Stimulated activated CD4-positive, alpha-beta T cell treated with anti-CD3 and anti-CD28 coated beads, Interleukin-2, amount 100 ng/mL, for 24 hours (primary cell): ENCODE measurements around the gene HOXA10.

Experiments
- DNase-seq, 2 donors: peaks; one replicate each; pipeline ENCODE4 v3.0.0-alpha.2; 2020

HOXA10 gene

GRCh38 chr7:27189997-27190748 is 16.1 kb upstream of the HOXA10 start:
- no peak for DNase-seq

GRCh38 chr7:27189295-27189996 is 15.3 kb upstream of the HOXA10 start:
- DNase-seq = no peak

- DNase-seq = no peak
Observed at GRCh38 chr7:27188386-27189294, 14.5 kb upstream of the HOXA10 start.

- no peak for DNase-seq
Observed at GRCh38 chr7:27187475-27188385, 13.6 kb upstream of the HOXA10 start.

DNA sequence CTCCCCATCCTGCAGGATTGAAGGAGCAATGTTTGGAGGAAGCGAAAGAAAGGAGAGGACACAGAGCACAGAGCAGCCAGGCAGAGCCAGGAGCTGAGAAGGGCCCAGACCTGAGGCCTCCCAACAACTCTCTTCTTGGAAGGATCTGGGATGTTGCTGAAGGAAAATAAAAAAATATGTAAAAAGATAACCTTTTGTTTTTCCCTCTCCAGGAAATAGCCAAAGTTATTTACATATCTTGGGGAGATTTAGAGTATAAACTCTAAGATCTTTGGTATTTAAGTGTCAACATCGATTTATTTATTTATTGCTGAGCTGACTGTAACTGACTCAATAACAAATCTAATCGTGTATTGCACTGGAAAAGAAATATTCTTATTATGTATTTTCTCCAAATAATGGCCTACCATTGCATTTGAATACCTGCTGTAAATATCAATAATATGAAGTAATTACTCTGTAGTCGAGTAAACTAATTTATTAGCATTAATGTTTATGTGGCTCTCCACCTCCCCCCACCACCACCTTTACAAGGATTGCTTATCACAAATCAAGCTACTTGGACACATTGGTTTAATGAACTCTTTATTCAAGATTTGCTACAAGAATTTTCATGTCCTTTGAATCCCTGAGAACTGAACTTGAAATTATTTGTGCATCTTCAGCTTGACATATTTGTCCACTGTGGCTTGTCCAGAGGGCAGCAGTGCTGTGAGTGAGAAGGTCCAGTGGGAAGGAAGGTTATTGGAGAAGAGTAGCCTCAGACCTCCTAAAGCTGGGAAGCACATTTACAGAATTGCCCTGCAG is 12.8 kb upstream of the HOXA10 start:
- no peak for DNase-seq

DNA sequence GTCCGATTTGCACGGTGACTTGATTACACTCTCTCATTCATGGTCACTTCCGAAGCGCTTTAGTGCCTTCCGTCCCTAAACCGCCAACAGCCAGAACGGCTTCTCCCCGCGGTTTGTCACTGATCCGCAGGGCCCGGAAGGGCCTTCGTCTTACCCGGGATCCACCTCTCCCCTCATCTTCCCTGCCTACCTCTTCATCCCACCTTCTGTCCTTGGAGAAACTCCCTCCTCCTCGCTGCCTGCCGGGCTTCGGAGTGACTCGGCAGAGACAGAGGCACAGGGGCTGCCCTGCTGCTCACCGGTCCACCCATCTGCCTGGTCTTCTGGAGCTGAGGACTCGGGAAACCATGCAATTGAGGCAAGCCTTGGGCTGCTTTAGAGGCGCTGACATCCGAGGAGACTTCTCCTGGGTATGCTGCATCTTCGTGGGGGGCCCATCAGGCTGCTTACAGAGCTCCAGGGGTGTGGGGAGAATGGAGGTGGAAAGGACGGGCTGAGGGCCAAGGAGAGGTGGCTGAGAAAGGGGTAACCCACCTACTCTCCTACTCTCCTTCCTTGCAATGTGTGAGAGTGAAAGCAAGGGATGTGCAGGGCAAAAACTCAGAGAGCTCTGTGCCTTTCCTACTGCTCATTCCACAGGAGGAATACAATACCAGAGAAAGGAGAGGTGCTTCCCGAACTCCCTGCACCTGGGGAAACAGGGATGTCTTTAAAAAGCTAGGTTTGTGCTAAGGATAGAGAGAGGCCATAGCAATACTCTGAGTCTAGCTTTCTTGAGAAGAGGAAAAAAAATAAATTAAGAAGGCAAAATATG is 11.9 kb upstream of the HOXA10 start:
- no peak for DNase-seq

GRCh38 chr7:27185013-27185853 is 11.1 kb upstream of the HOXA10 start, which contains the start of gene HOXA11:
Gene HOXA11 (minus strand): TSS chr7:27185232. CDS start chr7:27185144, 88 bp downstream.
- no peak for DNase-seq

GRCh38 chr7:27184337-27185012 is 10.4 kb upstream of the HOXA10 start:
- no peak for DNase-seq

- DNase-seq = no peak
Observed at GRCh38 chr7:27183682-27184336, 9.7 kb upstream of the HOXA10 start.

DNA sequence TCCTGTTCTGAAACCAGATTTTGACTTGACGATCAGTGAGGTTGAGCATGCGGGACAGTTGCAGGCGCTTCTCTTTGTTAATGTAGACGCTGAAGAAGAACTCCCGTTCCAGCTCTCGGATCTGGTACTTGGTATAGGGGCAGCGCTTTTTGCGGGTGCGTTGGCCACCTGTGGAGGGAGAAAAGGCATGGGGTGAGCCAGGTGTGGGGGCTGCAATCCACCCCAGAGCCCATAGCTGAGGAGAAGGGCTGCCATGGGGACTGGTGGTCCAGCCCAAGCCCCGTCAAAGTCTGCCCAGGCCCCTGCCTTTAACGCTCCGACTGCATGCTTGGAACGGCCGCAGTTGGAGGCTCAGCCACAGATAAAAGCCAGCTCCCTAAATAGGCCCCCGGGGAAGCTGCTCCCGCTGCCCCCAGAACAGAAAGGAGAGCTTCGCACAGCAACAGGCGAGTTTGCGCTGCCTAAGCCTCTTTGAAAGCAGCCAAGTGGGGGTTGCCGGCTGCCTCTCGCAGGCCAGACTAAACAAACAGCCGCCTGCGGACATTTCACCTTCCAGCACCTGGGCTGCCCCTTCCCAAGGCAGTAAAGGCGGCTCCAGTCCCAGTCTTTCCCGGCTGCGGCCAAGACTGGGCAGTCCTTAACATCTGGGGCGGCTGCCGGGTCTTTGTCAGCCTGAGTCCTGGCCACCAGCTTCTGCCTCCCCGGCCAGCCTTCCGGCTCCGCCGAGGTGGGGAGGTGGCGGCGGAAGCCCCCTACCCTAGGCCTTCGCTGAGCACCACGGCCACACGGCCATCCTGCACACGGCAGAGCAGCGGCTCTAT is 9.0 kb upstream of the HOXA10 start:
- DNase-seq = no peak

DNA sequence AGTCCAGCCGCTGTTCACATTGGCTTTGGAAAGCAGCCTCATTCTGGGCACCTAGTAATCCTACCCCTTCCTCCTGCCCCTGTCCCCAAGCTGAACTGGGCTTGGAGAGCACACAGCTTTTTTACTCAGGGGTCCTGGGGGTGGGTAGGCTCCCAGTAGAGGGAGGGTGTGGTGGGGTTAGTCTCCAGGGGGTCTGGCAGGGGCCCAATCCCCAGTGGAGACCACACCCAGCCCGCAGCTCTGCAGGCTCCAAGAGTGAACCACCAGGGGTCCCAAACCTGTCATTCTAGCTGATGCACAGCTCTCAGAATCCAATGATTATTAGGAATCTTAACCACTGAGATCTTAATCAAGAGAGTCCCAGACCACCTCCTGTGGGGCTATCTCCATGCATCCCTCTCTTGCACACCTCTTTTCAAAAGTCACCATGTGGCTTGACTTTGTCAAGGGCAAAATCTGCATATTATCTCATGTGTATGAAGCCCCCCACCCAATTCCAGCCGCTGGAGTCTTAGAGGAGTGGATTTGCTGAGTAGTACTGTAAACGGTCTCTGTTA is 8.2 kb upstream of the HOXA10 start:
- no peak for DNase-seq

- DNase-seq = no peak
Observed at GRCh38 chr7:27181795-27182275, 7.7 kb upstream of the HOXA10 start.

DNA sequence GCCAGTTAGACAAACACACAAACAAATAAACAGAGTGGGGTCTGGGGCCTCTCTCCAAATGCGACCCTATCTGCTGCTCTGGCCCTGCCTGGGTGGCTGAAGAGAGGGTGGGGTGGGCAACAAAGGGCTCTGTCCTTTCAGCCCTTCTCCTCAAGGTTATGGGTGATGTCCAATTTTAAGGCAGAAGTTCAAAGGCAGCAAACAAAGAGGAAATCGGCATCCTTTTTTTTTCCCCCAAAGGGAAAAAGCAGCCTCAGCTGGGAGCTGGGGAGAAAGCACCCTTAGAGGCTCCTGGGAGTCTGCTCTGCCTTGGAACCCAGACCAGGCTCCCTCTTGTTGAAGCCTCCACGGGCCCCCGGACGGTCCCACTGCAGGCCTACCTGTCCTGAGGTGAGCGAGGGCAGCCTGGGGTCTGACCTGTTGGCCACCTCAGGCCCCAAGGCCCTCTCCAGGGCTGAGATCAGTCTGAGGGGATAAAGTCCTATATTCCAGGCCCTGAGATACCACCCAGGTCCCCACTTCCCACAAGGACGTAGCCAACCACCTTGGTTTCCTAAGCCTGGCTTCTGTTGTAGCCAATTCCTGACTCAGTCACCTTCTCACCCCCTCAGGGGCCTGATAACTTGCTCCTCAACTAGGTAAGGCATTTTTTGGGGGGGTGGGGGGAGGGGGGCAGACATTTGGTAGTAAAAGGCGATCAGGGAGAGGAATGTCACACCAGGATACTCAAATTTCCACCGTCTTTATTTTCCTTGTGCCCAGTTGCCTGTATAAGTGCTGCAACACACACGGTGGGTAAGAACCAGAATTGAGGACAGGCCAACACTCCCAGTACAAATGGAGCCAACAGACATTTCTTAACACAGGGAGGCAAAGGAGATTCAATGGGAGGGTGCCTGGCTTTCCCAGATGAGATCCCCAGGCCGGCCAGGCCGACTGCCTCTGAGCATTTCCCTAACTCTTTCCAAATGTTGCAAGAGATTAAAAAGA is 6.6 kb upstream of the HOXA10 start:
- DNase-seq = no peak

DNA sequence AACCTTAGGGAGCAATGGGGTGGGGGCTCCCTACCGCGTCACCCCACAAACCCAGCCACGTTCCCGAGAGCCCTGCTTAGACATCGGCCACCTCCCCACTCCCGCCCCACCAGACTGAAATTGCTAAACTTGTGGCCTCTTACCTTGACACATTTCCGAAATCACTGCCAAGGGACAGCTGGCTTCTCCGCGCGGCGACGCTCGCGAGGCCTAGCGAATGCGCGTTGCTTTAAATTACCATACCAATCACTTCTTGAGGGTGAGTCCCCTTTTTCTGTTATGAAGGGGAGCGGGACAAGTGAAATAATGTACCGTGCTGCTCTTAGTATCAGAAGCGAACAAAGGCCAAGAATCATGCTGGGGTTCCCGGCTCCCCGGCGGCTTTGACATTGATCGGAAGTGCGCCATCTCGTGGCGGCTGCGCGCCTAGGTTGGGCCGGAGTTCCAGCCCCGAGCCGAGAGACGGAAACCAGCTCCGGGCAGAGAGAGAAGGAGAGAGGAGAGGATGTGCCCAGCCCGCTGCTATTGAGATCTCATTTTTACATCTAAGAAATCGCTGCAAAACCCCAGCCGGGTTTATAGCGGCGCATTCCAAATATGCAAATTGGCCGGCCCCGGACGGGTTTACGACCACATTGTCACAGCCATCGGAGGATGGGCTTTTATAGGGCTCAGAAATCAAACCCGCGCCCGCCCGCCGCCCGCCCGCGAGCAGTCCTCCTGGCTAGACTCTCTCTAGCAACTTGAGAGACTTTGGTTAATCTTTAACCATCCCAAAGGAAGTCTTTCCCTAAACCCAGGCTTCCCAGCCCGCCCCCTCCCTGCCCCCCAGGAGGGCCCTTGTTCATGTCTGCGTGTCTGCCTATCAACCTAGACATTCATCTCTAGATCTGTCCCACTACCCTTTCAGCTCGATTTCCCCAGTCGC is 5.6 kb upstream of the HOXA10 start:
- DNase-seq = peak; percentile 74 to 76
